ENCODE results near the gene CADM1.

DNA sequence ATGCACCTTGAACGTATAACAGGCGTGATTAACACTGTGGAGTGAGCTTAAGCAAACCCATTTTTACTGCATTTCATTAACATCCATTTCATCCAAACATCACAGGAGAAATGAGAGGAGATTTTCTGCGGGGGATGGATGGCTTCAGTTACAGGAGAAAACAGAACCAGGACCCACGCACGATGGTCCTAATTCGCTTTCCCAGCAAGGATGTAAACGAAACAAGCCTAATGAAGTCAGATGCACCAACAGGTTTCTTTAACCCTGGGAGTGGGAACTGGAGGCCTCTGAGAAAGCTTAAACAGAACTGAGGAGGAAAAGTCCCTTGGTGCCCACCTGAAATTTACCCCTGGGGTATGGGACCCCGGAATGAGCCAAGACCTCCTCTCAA is 2.7 kb downstream of the CADM1 start:
- TF ChIP-seq EZH2phosphoT487 (IDR thresholded peaks at IDR 0.05; ENCODE audit: borderline replicate concordance, low read depth, low read length), result no peak
- TF ChIP-seq, protein P1, sequence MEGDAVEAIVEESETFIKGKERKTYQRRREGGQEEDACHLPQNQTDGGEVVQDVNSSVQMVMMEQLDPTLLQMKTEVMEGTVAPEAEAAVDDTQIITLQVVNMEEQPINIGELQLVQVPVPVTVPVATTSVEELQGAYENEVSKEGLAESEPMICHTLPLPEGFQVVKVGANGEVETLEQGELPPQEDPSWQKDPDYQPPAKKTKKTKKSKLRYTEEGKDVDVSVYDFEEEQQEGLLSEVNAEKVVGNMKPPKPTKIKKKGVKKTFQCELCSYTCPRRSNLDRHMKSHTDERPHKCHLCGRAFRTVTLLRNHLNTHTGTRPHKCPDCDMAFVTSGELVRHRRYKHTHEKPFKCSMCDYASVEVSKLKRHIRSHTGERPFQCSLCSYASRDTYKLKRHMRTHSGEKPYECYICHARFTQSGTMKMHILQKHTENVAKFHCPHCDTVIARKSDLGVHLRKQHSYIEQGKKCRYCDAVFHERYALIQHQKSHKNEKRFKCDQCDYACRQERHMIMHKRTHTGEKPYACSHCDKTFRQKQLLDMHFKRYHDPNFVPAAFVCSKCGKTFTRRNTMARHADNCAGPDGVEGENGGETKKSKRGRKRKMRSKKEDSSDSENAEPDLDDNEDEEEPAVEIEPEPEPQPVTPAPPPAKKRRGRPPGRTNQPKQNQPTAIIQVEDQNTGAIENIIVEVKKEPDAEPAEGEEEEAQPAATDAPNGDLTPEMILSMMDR (conservative IDR thresholded peaks at IDR 0.05; ENCODE audit: low read length), result no peak
